Liver (tissue), 3 donors: ENCODE results near the gene TSKU.

Source experiments
- CTCF ChIP-seq: fragments of 150-350 bp; IDR thresholded peaks from 2 replicates; pipeline ENCODE4 v1.5.1; 2017; ENCODE audit warnings: improper control_type of control experiment, low read depth, low read length; ENCODE audit not compliant: missing input control
- EGR1 ChIP-seq, 2 donors: IDR thresholded peaks; 2 replicates each; pipeline ENCODE4 v1.6.1; 2016 to 2018; ENCODE audit warnings: antibody characterized with exemption in 2 of 2, low read depth in 2 of 2
- FOXA1 ChIP-seq: IDR thresholded peaks from 2 replicates; pipeline ENCODE4 v1.6.1; 2016; ENCODE audit warnings: antibody characterized with exemption
- GABPA ChIP-seq, 2 donors: IDR thresholded peaks in 1 of 2; conservative IDR thresholded peaks in 1 of 2; 2 replicates each; pipeline ENCODE4 v1.6.1; 2016; ENCODE audit warnings: antibody characterized with exemption in 2 of 2, mild to moderate bottlenecking in 1 of 2, moderate library complexity in 1 of 2
- HNF4A ChIP-seq, 2 donors: conservative IDR thresholded peaks; 2 replicates each; pipeline ENCODE4 v1.6.1; 2016; ENCODE audit warnings: antibody characterized with exemption in 2 of 2, mild to moderate bottlenecking in 2 of 2
- JUND ChIP-seq, 2 donors: IDR thresholded peaks; 2 replicates each; pipeline ENCODE4 v1.6.1; 2016; ENCODE audit warnings: antibody characterized with exemption in 2 of 2
- RAD21 ChIP-seq, 2 donors: IDR thresholded peaks; 2 replicates each; pipeline ENCODE4 v1.6.1; 2016; ENCODE audit warnings: antibody characterized with exemption in 2 of 2, mild to moderate bottlenecking in 2 of 2
- REST ChIP-seq: IDR thresholded peaks from 2 replicates; pipeline ENCODE4 v1.6.1; 2016; ENCODE audit warnings: antibody characterized with exemption, mild to moderate bottlenecking
- RXRA ChIP-seq, 2 donors: IDR thresholded peaks; 2 replicates each; pipeline ENCODE4 v1.6.1; 2017 to 2018; ENCODE audit warnings: antibody characterized with exemption in 2 of 2, mild to moderate bottlenecking in 1 of 2
- TAF1 ChIP-seq: conservative IDR thresholded peaks from 2 replicates; pipeline ENCODE4 v1.6.1; 2016; ENCODE audit warnings: antibody characterized with exemption, mild to moderate bottlenecking
- YY1 ChIP-seq: IDR thresholded peaks from 2 replicates; pipeline ENCODE4 v1.6.1; 2016; ENCODE audit warnings: antibody characterized with exemption, mild to moderate bottlenecking
- ZBTB33 ChIP-seq: IDR thresholded peaks from 2 replicates; pipeline ENCODE4 v1.6.1; 2016; ENCODE audit warnings: antibody characterized with exemption
- TF ChIP-seq, protein P1 (sequence below): IDR thresholded peaks from 2 replicates; pipeline ENCODE4 v1.6.1; 2016; ENCODE audit warnings: antibody characterized with exemption
- TF ChIP-seq, protein P2 (sequence below): IDR thresholded peaks from 2 replicates; pipeline ENCODE4 v1.6.1; 2016; ENCODE audit warnings: antibody characterized with exemption
- donor health status: healthy.
- donor health status: healthy.

DNA sequence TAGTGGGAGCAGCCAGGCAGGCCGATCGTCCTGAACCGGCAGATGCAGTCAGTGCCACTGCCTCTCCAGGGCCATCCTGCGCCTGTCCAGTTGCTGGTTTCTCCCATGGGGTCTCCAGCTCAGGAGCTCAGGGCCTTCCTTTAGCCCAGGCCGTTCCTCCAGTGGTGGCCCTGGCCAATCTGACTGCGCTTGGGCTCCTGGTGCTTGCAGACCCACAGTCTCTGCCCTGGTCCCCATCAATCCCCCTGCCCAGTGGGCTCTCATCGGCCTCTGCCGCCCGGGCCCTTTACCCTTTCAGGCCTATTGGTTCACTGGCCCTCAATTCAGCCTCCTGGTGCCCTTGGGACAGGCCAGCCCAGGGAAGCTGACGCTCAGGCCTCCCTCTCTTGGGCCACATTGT lies 29.2 kb upstream of the TSKU start:
- TF ChIP-seq CTCF (no peak), GABPA (IDR thresholded peaks at IDR 0.05 in 1 of 2, conservative IDR thresholded peaks at IDR 0.05 in 1 of 2) (no peak), FOXA1 (no peak), REST (no peak), HNF4A (conservative IDR thresholded peaks at IDR 0.05) (no peak), RAD21 (IDR thresholded peaks at IDR 0.05) (no peak), RXRA (IDR thresholded peaks at IDR 0.05) (no peak), TAF1 (no peak), YY1 (no peak), JUND (IDR thresholded peaks at IDR 0.05) (no peak), ZBTB33 (no peak), EGR1 (IDR thresholded peaks at IDR 0.05; ENCODE audit: low read depth in 2 of 2) (no peak)
- TF ChIP-seq, protein P1, sequence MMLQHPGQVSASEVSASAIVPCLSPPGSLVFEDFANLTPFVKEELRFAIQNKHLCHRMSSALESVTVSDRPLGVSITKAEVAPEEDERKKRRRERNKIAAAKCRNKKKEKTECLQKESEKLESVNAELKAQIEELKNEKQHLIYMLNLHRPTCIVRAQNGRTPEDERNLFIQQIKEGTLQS = no peak
- TF ChIP-seq, protein P2, sequence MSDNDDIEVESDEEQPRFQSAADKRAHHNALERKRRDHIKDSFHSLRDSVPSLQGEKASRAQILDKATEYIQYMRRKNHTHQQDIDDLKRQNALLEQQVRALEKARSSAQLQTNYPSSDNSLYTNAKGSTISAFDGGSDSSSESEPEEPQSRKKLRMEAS = no peak
